Keratinocyte (primary cell): ENCODE data around the gene HMGB3. TPM values are rescaled to one million over a fixed set of nuclear protein-coding genes. Genes with fewer than 3 reads are reported as not detected.

ENCODE experiments used
- DNase-seq: peaks from one replicate; pipeline ENCODE4 v3.0.0-alpha.2; 2011; ENCODE audit warnings: low read depth, missing footprints, low spot score
- FAIRE-seq: peaks from 2 replicates; lab custom pipeline; 2011; peaks lifted over from hg19 to GRCh38; lab: Jason Lieb, UNC
- H2AFZ ChIP-seq: 2 replicates; pipeline ENCODE4 v1.6.0; 2012; ENCODE audit warnings: low read length, control low read depth, inconsistent platforms; ENCODE audit not compliant: control insufficient read depth
- H3K27ac ChIP-seq: 2 replicates; pipeline ENCODE4 v1.5.1; 2011; ENCODE audit warnings: low read length; ENCODE audit not compliant: control insufficient read depth, insufficient read depth
- H3K27me3 ChIP-seq: 3 replicates; pipeline ENCODE4 v1.6.0; 2011; ENCODE audit warnings: low read length; ENCODE audit not compliant: control insufficient read depth, insufficient read depth; ENCODE audit errors: extremely low read depth
- H3K36me3 ChIP-seq, 2 experiments: 2 replicates in 1 of 2; 3 replicates in 1 of 2; pipeline ENCODE4 v1.5.1; 2011; ENCODE audit warnings: low read length in 2 of 2, mild to moderate bottlenecking in 1 of 2; ENCODE audit not compliant: control insufficient read depth in 2 of 2, insufficient read depth in 2 of 2; ENCODE audit errors: extremely low read depth in 1 of 2
- H3K4me1 ChIP-seq: 3 replicates; pipeline ENCODE4 v1.5.1; 2011; ENCODE audit warnings: low read length; ENCODE audit not compliant: control insufficient read depth, insufficient read depth; ENCODE audit errors: extremely low read depth
- H3K4me2 ChIP-seq: 3 replicates; pipeline ENCODE4 v1.6.0; 2011; ENCODE audit warnings: low read depth, low read length; ENCODE audit not compliant: control insufficient read depth, insufficient read depth; ENCODE audit errors: extremely low read depth
- H3K4me3 ChIP-seq, 3 experiments: fragments of 200-600 bp in 1 of 3; sonication (generic) in 1 of 3; 2 replicates in 2 of 3; 3 replicates in 1 of 3; pipeline ENCODE4 v1.5.1; 2011 to 2016; ENCODE audit warnings: low read length in 3 of 3, mild to moderate bottlenecking in 3 of 3, control low read depth in 2 of 3, inconsistent platforms in 1 of 3, low read depth in 1 of 3, mixed read lengths in 1 of 3, mixed run types in 1 of 3, moderate library complexity in 1 of 3; ENCODE audit not compliant: control insufficient read depth in 2 of 3, insufficient read depth in 2 of 3; ENCODE audit errors: extremely low read depth in 1 of 3
- H3K79me2 ChIP-seq: 2 replicates; pipeline ENCODE4 v1.6.0; 2012; ENCODE audit warnings: low read length; ENCODE audit not compliant: control insufficient read depth, insufficient read depth
- H3K9ac ChIP-seq: 3 replicates; pipeline ENCODE4 v1.6.0; 2011; ENCODE audit warnings: low read length; ENCODE audit not compliant: control insufficient read depth, insufficient read depth; ENCODE audit errors: extremely low read depth
- H3K9me1 ChIP-seq: 3 replicates; pipeline ENCODE4 v1.6.0; 2011; ENCODE audit warnings: low read length; ENCODE audit not compliant: control insufficient read depth, insufficient read depth; ENCODE audit errors: extremely low read depth
- H3K9me3 ChIP-seq: 2 replicates; pipeline ENCODE4 v1.5.1; 2012; ENCODE audit warnings: low read depth, low read length; ENCODE audit not compliant: control insufficient read depth
- H4K20me1 ChIP-seq: 3 replicates; pipeline ENCODE4 v1.6.0; 2011; ENCODE audit warnings: low read length; ENCODE audit not compliant: control insufficient read depth, insufficient read depth; ENCODE audit errors: extremely low read depth
- EZH2 ChIP-seq: IDR thresholded peaks from one replicate; pipeline ENCODE4 v1.6.1; 2012; ENCODE audit warnings: inconsistent platforms, mild to moderate bottlenecking, low read length, moderate library complexity
- dilution Hi-C: fragments of 300-500 bp; cut with MboI; formaldehyde crosslinking; loops from one replicate; pipeline ENCODE4 v1.7.0; 2020; ENCODE audit warnings: low sequenced_read_pairs; ENCODE audit not compliant: extremely low pct_ligation_motif_present
- polyA plus RNA-seq, 5 experiments: library from polyadenylated mRNA; depleted of rRNA in 3 of 5; stranded (reverse) in 3 of 5; stranded (forward) in 1 of 5; unstranded in 1 of 5; fragments of >200 nt; gene quantifications; 1 replicate in 1 of 5; 2 replicates in 3 of 5; 3 replicates in 1 of 5; pipeline versions ENCODE4 v1.2.1 to v1.2.3, GENCODE V29; 2011 to 2012; ENCODE audit warnings: missing spikeins in 2 of 5, low read depth in 1 of 5, low replicate concordance in 1 of 5
- TF ChIP-seq, protein P1 (sequence below), 3 experiments: IDR thresholded peaks in 1 of 3; conservative IDR thresholded peaks in 1 of 3; optimal IDR thresholded peaks in 1 of 3; 2 replicates in 2 of 3; 3 replicates in 1 of 3; pipeline versions ENCODE3 to v1.5.1; 2011; ENCODE audit warnings: low read length in 3 of 3, mild to moderate bottlenecking in 3 of 3, moderate library complexity in 2 of 3, control low read depth in 1 of 3, inconsistent platforms in 1 of 3; ENCODE audit not compliant: insufficient read depth in 2 of 3; ENCODE audit errors: extremely low read depth in 1 of 3

HMGB3 gene
- polyA plus RNA-seq, 1 donor (not counting 4 experiments of a cell fraction or from before 2014, with no cell fraction given) = 72.4 TPM

- dilution Hi-C loops = no loop called here
- Histone ChIP-seq H3K4me3 (no peak overlapping the region), H3K4me1 (no peaks in the 10 kb centered on the region), H3K9ac (no peak overlapping the region), H3K79me2 (no peaks in the 10 kb centered on the region), H4K20me1 (no peaks in the 10 kb centered on the region), H3K27me3 (no peaks in the 10 kb centered on the region), H2AFZ (no peak overlapping the region), H3K4me2 (no peak overlapping the region), H3K36me3 (no peaks in the 10 kb centered on the region), H3K27ac (no peak overlapping the region), H3K9me1 (no peaks in the 10 kb centered on the region), H3K9me3 (no peaks in the 10 kb centered on the region)
- TF ChIP-seq, protein P1, sequence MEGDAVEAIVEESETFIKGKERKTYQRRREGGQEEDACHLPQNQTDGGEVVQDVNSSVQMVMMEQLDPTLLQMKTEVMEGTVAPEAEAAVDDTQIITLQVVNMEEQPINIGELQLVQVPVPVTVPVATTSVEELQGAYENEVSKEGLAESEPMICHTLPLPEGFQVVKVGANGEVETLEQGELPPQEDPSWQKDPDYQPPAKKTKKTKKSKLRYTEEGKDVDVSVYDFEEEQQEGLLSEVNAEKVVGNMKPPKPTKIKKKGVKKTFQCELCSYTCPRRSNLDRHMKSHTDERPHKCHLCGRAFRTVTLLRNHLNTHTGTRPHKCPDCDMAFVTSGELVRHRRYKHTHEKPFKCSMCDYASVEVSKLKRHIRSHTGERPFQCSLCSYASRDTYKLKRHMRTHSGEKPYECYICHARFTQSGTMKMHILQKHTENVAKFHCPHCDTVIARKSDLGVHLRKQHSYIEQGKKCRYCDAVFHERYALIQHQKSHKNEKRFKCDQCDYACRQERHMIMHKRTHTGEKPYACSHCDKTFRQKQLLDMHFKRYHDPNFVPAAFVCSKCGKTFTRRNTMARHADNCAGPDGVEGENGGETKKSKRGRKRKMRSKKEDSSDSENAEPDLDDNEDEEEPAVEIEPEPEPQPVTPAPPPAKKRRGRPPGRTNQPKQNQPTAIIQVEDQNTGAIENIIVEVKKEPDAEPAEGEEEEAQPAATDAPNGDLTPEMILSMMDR (optimal IDR thresholded peaks at IDR 0.05 in 1 of 3, IDR thresholded peaks at IDR 0.05 in 1 of 3, conservative IDR thresholded peaks at IDR 0.05 in 1 of 3; ENCODE audit: extremely low read depth in 1 of 3, insufficient read depth in 2 of 3, low read length in 3 of 3) = no peak
- no peak for TF ChIP-seq EZH2
- DNase-seq (no peak), FAIRE-seq (no peak)
These were observed 17.8 kb downstream of the HMGB3 start for GRCh38 chrX:151000861-151001331.

- no peak overlapping the region for H3K4me2 ChIP-seq
- no peaks in the 10 kb centered on the region for H3K9me3 ChIP-seq
- H3K79me2 ChIP-seq = no peaks in the 10 kb centered on the region
- TF ChIP-seq EZH2 = no peak
- TF ChIP-seq, protein P1 (optimal IDR thresholded peaks at IDR 0.05 in 1 of 3, IDR thresholded peaks at IDR 0.05 in 1 of 3, conservative IDR thresholded peaks at IDR 0.05 in 1 of 3; ENCODE audit: extremely low read depth in 1 of 3, insufficient read depth in 2 of 3, low read length in 3 of 3) = peak in 1 of 3 experiments; percentile 1
- H3K9ac ChIP-seq = no peak overlapping the region
- H3K36me3 ChIP-seq = no peaks in the 10 kb centered on the region
- H2AFZ ChIP-seq = no peak overlapping the region
- H3K4me1 ChIP-seq = no peaks in the 10 kb centered on the region
- H3K27ac ChIP-seq = no peak overlapping the region
- no peak for DNase-seq
- no peaks in the 10 kb centered on the region for H3K27me3 ChIP-seq
- dilution Hi-C loops = no loop called here
- H4K20me1 ChIP-seq = no peaks in the 10 kb centered on the region
- no peak overlapping the region for H3K4me3 ChIP-seq
- no peaks in the 10 kb centered on the region for H3K9me1 ChIP-seq
- FAIRE-seq = no peak
These were observed 20.9 kb downstream of the HMGB3 start for GRCh38 chrX:151004085-151004484.
